Progenitor cell of endocrine pancreas (in vitro differentiated cells): ENCODE data around the gene OTUD6A. TPM values are rescaled to one million over a fixed set of nuclear protein-coding genes. Genes with fewer than 3 reads are reported as not detected.

Source experiments
- DNase-seq: peaks from one replicate; pipeline ENCODE4 v3.0.0; 2021; ENCODE audit warnings: low spot score; ENCODE audit not compliant: unreplicated experiment
- H3K27ac Mint-ChIP-seq: 2 replicates; pipeline ENCODE4 v1.8.0; 2021; ENCODE audit warnings: mild to moderate bottlenecking, moderate library complexity, mixed read lengths
- H3K27me3 Mint-ChIP-seq: 2 replicates; pipeline ENCODE4 v1.8.0; 2021; ENCODE audit warnings: mixed read lengths
- H3K36me3 Mint-ChIP-seq: 2 replicates; pipeline ENCODE4 v1.8.0; 2022; ENCODE audit warnings: mixed read lengths; ENCODE audit not compliant: insufficient read depth
- H3K4me1 Mint-ChIP-seq: 2 replicates; pipeline ENCODE4 v1.8.0; 2021; ENCODE audit warnings: low read depth, mixed read lengths
- H3K4me3 Mint-ChIP-seq: 2 replicates; pipeline ENCODE4 v1.8.0; 2021; ENCODE audit warnings: low read depth, mild to moderate bottlenecking, moderate library complexity, mixed read lengths
- H3K9me3 Mint-ChIP-seq: 2 replicates; pipeline ENCODE4 v1.8.0; 2021; ENCODE audit warnings: low read depth, mixed read lengths
- total RNA-seq: library from RNA; stranded (reverse); gene quantifications from 2 replicates; pipeline ENCODE4 v1.2.1, GENCODE V29; 2021
- TF ChIP-seq, protein P1 (sequence below): fragments of 200-600 bp; sonication (generic); IDR thresholded peaks from one replicate; pipeline ENCODE4 v1.5.0; 2021; ENCODE audit warnings: antibody characterized with exemption, mild to moderate bottlenecking; ENCODE audit not compliant: unreplicated experiment

OTUD6A gene
- total RNA-seq, 1 donor from 2014 or later = not detected

DNA sequence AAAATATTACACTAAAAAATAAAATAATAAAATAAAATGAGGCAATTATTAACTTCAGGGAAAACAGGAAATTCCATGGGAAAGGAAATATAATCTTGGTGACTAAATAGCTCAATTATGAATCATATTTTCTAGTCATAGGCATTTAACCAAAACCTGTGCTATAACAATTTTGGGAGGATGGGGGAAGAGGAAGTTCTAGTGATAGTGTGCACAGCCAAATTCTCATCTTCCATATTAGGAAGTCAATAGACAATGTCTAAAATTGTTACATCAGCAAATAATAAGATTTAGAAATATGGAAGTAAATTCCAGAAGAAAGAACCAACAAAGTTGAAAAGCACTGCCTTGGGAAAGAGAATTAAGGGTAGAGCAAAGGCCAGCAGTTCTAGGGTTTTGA, 15.3 kb upstream of the OTUD6A start:
- H3K36me3 Mint-ChIP-seq = no peaks in the 10 kb centered on the region
- no peak for DNase-seq
- H3K9me3 Mint-ChIP-seq = peaks cover 28% of the 10 kb centered on the region

GRCh38 chrX:70049406-70049805, 12.9 kb upstream of the OTUD6A start:
- no peaks in the 10 kb centered on the region for H3K27me3 Mint-ChIP-seq
- H3K4me1 Mint-ChIP-seq = no peaks in the 10 kb centered on the region
- no peak for DNase-seq
- TF ChIP-seq, protein P1, sequence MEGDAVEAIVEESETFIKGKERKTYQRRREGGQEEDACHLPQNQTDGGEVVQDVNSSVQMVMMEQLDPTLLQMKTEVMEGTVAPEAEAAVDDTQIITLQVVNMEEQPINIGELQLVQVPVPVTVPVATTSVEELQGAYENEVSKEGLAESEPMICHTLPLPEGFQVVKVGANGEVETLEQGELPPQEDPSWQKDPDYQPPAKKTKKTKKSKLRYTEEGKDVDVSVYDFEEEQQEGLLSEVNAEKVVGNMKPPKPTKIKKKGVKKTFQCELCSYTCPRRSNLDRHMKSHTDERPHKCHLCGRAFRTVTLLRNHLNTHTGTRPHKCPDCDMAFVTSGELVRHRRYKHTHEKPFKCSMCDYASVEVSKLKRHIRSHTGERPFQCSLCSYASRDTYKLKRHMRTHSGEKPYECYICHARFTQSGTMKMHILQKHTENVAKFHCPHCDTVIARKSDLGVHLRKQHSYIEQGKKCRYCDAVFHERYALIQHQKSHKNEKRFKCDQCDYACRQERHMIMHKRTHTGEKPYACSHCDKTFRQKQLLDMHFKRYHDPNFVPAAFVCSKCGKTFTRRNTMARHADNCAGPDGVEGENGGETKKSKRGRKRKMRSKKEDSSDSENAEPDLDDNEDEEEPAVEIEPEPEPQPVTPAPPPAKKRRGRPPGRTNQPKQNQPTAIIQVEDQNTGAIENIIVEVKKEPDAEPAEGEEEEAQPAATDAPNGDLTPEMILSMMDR = no peak
- no peak overlapping the region for H3K4me3 Mint-ChIP-seq
- no peak overlapping the region for H3K27ac Mint-ChIP-seq
- H3K9me3 Mint-ChIP-seq = peaks cover 29% of the 10 kb centered on the region
- H3K36me3 Mint-ChIP-seq = no peaks in the 10 kb centered on the region

More for the DNA sequence above, 15.3 kb upstream of the OTUD6A start:
- H3K4me1 Mint-ChIP-seq = no peaks in the 10 kb centered on the region
- H3K4me3 Mint-ChIP-seq = no peak overlapping the region
- H3K27ac Mint-ChIP-seq = no peak overlapping the region
- no peaks in the 10 kb centered on the region for H3K27me3 Mint-ChIP-seq
- TF ChIP-seq, protein P1 = no peak

GRCh38 chrX:70049925-70050324, 12.3 kb upstream of the OTUD6A start, which contains the start of gene AWAT2:
Gene AWAT2 (minus strand): TSS chrX:70049938. CDS start chrX:70049932, 6 bp downstream.
- TF ChIP-seq, protein P1 = no peak
- Mint-ChIP-seq H3K27me3 (no peaks in the 10 kb centered on the region), H3K9me3 (peaks cover 25% of the 10 kb centered on the region), H3K4me3 (no peak within 1 kb of the TSS), H3K36me3 (no peaks in the 10 kb centered on the region), H3K27ac (no peak within 1 kb of the TSS), H3K4me1 (no peaks in the 10 kb centered on the region)
- no peak for DNase-seq

GRCh38 chrX:70052895-70053615, 9.2 kb upstream of the OTUD6A start:
- Mint-ChIP-seq H3K27me3 (no peaks in the 10 kb centered on the region), H3K27ac (no peak overlapping the region), H3K4me3 (no peak overlapping the region), H3K4me1 (peaks cover under 1% of the 10 kb centered on the region), H3K9me3 (peaks cover 22% of the 10 kb centered on the region), H3K36me3 (no peaks in the 10 kb centered on the region)
- TF ChIP-seq, protein P1 = no peak
- no peak for DNase-seq

DNA sequence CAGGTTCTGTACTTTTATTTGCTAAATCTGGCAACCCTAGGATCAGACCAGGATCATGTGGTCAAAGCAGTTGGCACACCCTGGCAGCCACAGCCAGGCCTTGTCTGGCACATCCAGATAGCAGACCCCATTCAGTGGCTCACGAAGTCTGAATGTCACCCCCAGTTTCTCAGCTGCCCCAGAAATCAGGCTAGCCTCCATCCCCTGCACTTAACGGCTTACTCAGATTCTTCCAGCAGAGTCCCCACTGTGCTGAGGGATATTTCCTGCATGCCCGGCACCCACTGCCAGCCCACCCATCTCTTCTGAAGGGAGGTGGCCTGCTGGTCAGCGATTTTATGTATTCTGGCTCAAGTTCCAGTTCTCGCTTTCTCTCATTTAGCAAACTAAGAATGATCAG, 7.9 kb upstream of the OTUD6A start:
- peaks cover 10% of the 10 kb centered on the region for H3K4me1 Mint-ChIP-seq
- H3K9me3 Mint-ChIP-seq = peaks cover 20% of the 10 kb centered on the region
- no peak overlapping the region for H3K27ac Mint-ChIP-seq
- no peak overlapping the region for H3K4me3 Mint-ChIP-seq
- TF ChIP-seq, protein P1 = no peak
- no peak for DNase-seq
- H3K27me3 Mint-ChIP-seq = no peaks in the 10 kb centered on the region
- H3K36me3 Mint-ChIP-seq = no peaks in the 10 kb centered on the region
